GM23338 (cell line): Measurements from ENCODE around the gene ANKFN1. TPM values are rescaled to one million over a fixed set of nuclear protein-coding genes. Genes with fewer than 3 reads are reported as not detected.

Source experiments
- ATAC-seq: fragments of 200-7000 bp; cut with Tn5 transposase; 3 replicates; pipeline ENCODE4 v1.9.1; 2020
- DNase-seq: peaks from one replicate; pipeline ENCODE4 v3.0.0-alpha.2; 2015; ENCODE audit warnings: low spot score
- H2AFZ ChIP-seq: fragments of 200-600 bp; sonication (generic); 2 replicates; pipeline ENCODE4 v1.8.0; 2016; ENCODE audit warnings: antibody characterized with exemption, mild to moderate bottlenecking, moderate library complexity
- H3F3A ChIP-seq: fragments of 200-600 bp; sonication (generic); replicated peaks from 2 replicates; pipeline ENCODE4 v1.8.0; 2017; ENCODE audit warnings: antibody characterized with exemption, mixed run types, low read depth
- H3K27ac ChIP-seq: fragments of 200-600 bp; sonication (generic); 2 replicates; pipeline ENCODE4 v1.6.1; 2016; ENCODE audit warnings: low read depth
- H3K27me3 ChIP-seq: fragments of 200-600 bp; sonication (generic); 2 replicates; pipeline ENCODE4 v1.8.0; 2016; ENCODE audit warnings: mild to moderate bottlenecking, mixed run types, moderate library complexity; ENCODE audit not compliant: insufficient read depth
- H3K36me3 ChIP-seq: fragments of 200-600 bp; sonication (generic); 2 replicates; pipeline ENCODE4 v1.8.0; 2016; ENCODE audit warnings: mild to moderate bottlenecking; ENCODE audit not compliant: insufficient read depth
- H3K4me1 ChIP-seq: fragments of 200-600 bp; sonication (generic); 2 replicates; pipeline ENCODE4 v1.8.0; 2016; ENCODE audit warnings: mild to moderate bottlenecking, moderate library complexity; ENCODE audit not compliant: insufficient read depth
- H3K4me2 ChIP-seq: fragments of 200-600 bp; sonication (generic); 2 replicates; pipeline ENCODE4 v1.7.1; 2017; ENCODE audit warnings: mixed run types
- H3K4me3 ChIP-seq: fragments of 200-600 bp; sonication (generic); 2 replicates; pipeline ENCODE4 v1.6.1; 2016; ENCODE audit warnings: mixed run types
- H3K79me2 ChIP-seq: fragments of 200-600 bp; sonication (generic); replicated peaks from 2 replicates; pipeline ENCODE4 v1.8.0; 2017; ENCODE audit warnings: mild to moderate bottlenecking; ENCODE audit not compliant: insufficient read depth
- H3K9me2 ChIP-seq: fragments of 200-600 bp; sonication (generic); 2 replicates; pipeline ENCODE4 v1.8.0; 2017; ENCODE audit not compliant: insufficient read depth
- H4K20me1 ChIP-seq: fragments of 200-600 bp; sonication (generic); replicated peaks from 2 replicates; pipeline ENCODE4 v1.8.0; 2017; ENCODE audit warnings: mild to moderate bottlenecking; ENCODE audit not compliant: insufficient read depth
- H3K27ac Mint-ChIP-seq: 2 replicates; pipeline ENCODE4 v1.8.0; 2020; ENCODE audit warnings: inconsistent platforms, mild to moderate bottlenecking, moderate library complexity, mixed read lengths
- H3K27me3 Mint-ChIP-seq: 3 replicates; pipeline ENCODE4 v1.8.0; 2022; ENCODE audit warnings: low read depth, mild to moderate bottlenecking, moderate library complexity, mixed read lengths, inconsistent platforms; ENCODE audit not compliant: insufficient read depth, poor library complexity
- H3K36me3 Mint-ChIP-seq: 3 replicates; pipeline ENCODE4 v1.8.0; 2021; ENCODE audit warnings: low read depth, mild to moderate bottlenecking, inconsistent platforms, moderate library complexity, mixed read lengths
- H3K4me1 Mint-ChIP-seq: 3 replicates; pipeline ENCODE4 v1.8.0; 2020; ENCODE audit warnings: mild to moderate bottlenecking, inconsistent platforms, mixed read lengths
- H3K4me3 Mint-ChIP-seq: 3 replicates; pipeline ENCODE4 v1.8.0; 2021; ENCODE audit warnings: moderate library complexity, mild to moderate bottlenecking, inconsistent platforms, mixed read lengths
- H3K9me3 Mint-ChIP-seq: 3 replicates; pipeline ENCODE4 v1.8.0; 2020; ENCODE audit warnings: moderate library complexity, mild to moderate bottlenecking, inconsistent platforms, mixed read lengths
- CREB1 ChIP-seq: fragments of 250-450 bp; sonication (Bioruptor Pico); IDR thresholded peaks from 2 replicates; pipeline ENCODE4 v1.5.0; 2020; ENCODE audit warnings: low read depth, mild to moderate bottlenecking, moderate library complexity
- CTCF ChIP-seq, 2 experiments: fragments of 200-600 bp in 1 of 2; sonication (generic) in 1 of 2; conservative IDR thresholded peaks; 2 replicates each; pipeline versions ENCODE4 v1.5.1 to v1.6.1; 2016 to 2017; ENCODE audit warnings: antibody characterized with exemption in 2 of 2, low read depth in 2 of 2, mild to moderate bottlenecking in 2 of 2, moderate library complexity in 1 of 2
- EZH2phosphoT487 ChIP-seq: fragments of 200-600 bp; sonication (generic); IDR thresholded peaks from one replicate; pipeline ENCODE4 v1.8.1; 2018; ENCODE audit warnings: antibody characterized with exemption; ENCODE audit not compliant: unreplicated experiment
- NANOG ChIP-seq: IDR thresholded peaks from 2 replicates; pipeline ENCODE4 v1.6.1; 2016; ENCODE audit warnings: antibody characterized with exemption, borderline replicate concordance
- POLR2AphosphoS5 ChIP-seq: IDR thresholded peaks from 2 replicates; pipeline ENCODE4 v1.6.1; 2016; ENCODE audit warnings: antibody characterized with exemption, low read depth
- STAT1 ChIP-seq: IDR thresholded peaks from one replicate; pipeline ENCODE4 v1.6.1; 2016; ENCODE audit warnings: antibody characterized with exemption; ENCODE audit not compliant: unreplicated experiment
- ZNF114 ChIP-seq: fragments of 250-450 bp; sonication (Bioruptor Pico); IDR thresholded peaks from 2 replicates; pipeline ENCODE4 v1.5.0; 2020; ENCODE audit warnings: mild to moderate bottlenecking, moderate library complexity
- ZNF331 ChIP-seq: fragments of 250-450 bp; sonication (Bioruptor Pico); IDR thresholded peaks from 2 replicates; pipeline ENCODE4 v1.5.0; 2020; ENCODE audit warnings: low read depth, mild to moderate bottlenecking, moderate library complexity
- ZNF462 ChIP-seq: fragments of 250-450 bp; sonication (Bioruptor Pico); IDR thresholded peaks from 2 replicates; pipeline ENCODE4 v1.5.0; 2020; ENCODE audit warnings: mild to moderate bottlenecking, moderate library complexity
- polyA plus RNA-seq: library from polyadenylated mRNA; unstranded; fragments of >200 nt; fragmentation: Nextera tagmentation; extraction: Ambion mirVana; gene quantifications from 2 replicates; pipeline ENCODE4 v1.2.1, GENCODE V29; 2016
- total RNA-seq: library from RNA; depleted of rRNA; stranded (reverse); fragments of >200 nt; shearing (Covaris generic); gene quantifications from 2 replicates; pipeline ENCODE4 v1.2.3, GENCODE V29; 2014

The ANKFN1 gene
- total and polyA plus RNA-seq, 2 experiments from 2014 or later, result not detected

- peaks cover 2% of the 10 kb centered on the region for H3K27me3 Mint-ChIP-seq
- no peak for ATAC-seq
- H3K27ac Mint-ChIP-seq, result no peak overlapping the region
- H3K27me3 ChIP-seq, result no peaks in the 10 kb centered on the region
- H3K4me1 Mint-ChIP-seq, result no peaks in the 10 kb centered on the region
- no peak for DNase-seq
- no peaks in the 10 kb centered on the region for H3K36me3 ChIP-seq
- no peak overlapping the region for H3K27ac ChIP-seq
- H3F3A ChIP-seq, result no peaks in the 10 kb centered on the region
- H3K36me3 Mint-ChIP-seq, result no peaks in the 10 kb centered on the region
- H3K79me2 ChIP-seq, result no peaks in the 10 kb centered on the region
- H3K9me2 ChIP-seq, result peaks cover 2% of the 10 kb centered on the region; the same call in 1 of the 2 replicates
- no peaks in the 10 kb centered on the region for H4K20me1 ChIP-seq
- no peaks in the 10 kb centered on the region for H3K4me1 ChIP-seq
- H3K9me3 Mint-ChIP-seq, result no peaks in the 10 kb centered on the region
- no peak overlapping the region for H3K4me3 ChIP-seq
- no peak overlapping the region for H3K4me2 ChIP-seq
- TF ChIP-seq POLR2AphosphoS5 (no peak), ZNF331 (no peak), CREB1 (CRISPR knock-in tag) (no peak), EZH2phosphoT487 (no peak)
- H3K4me3 Mint-ChIP-seq, result no peak overlapping the region
- no peak overlapping the region for H2AFZ ChIP-seq
Measured at GRCh38 chr17:56291226-56291805, 138.0 kb downstream of the ANKFN1 start.

GRCh38 chr17:56292010-56292409 lies 138.7 kb downstream of the ANKFN1 start:
- no peaks in the 10 kb centered on the region for H4K20me1 ChIP-seq
- no peak overlapping the region for H3K4me3 Mint-ChIP-seq
- DNase-seq, result no peak
- no peaks in the 10 kb centered on the region for H3K9me2 ChIP-seq
- H3F3A ChIP-seq, result no peaks in the 10 kb centered on the region
- no peak overlapping the region for H3K27ac ChIP-seq
- ATAC-seq, result no peak
- no peaks in the 10 kb centered on the region for H3K27me3 ChIP-seq
- no peaks in the 10 kb centered on the region for H3K36me3 ChIP-seq
- no peak overlapping the region for H3K4me2 ChIP-seq
- H3K4me1 Mint-ChIP-seq, result no peaks in the 10 kb centered on the region
- no peaks in the 10 kb centered on the region for H3K79me2 ChIP-seq
- H3K27me3 Mint-ChIP-seq, result peaks cover 2% of the 10 kb centered on the region
- no peaks in the 10 kb centered on the region for H3K9me3 Mint-ChIP-seq
- no peak overlapping the region for H2AFZ ChIP-seq
- no peak overlapping the region for H3K4me3 ChIP-seq
- H3K27ac Mint-ChIP-seq, result no peak overlapping the region
- no peaks in the 10 kb centered on the region for H3K36me3 Mint-ChIP-seq
- no peak for TF ChIP-seq STAT1
- TF ChIP-seq POLR2AphosphoS5, result no peak
- no peak for TF ChIP-seq CREB1 (CRISPR knock-in tag)
- no peak for TF ChIP-seq ZNF114 (CRISPR knock-in tag)
- TF ChIP-seq NANOG, result no peak
- no peak for TF ChIP-seq ZNF462 (CRISPR knock-in tag)
- TF ChIP-seq ZNF331, result no peak
- TF ChIP-seq EZH2phosphoT487, result no peak
- no peak for TF ChIP-seq CTCF (conservative IDR thresholded peaks at IDR 0.05; ENCODE audit: low read depth in 2 of 2)
- no peaks in the 10 kb centered on the region for H3K4me1 ChIP-seq
